NB4 (cell line): ENCODE results near the gene FXYD2.

ENCODE experiments used
- POLR2A ChIP-seq: IDR thresholded peaks from 2 replicates; pipeline ENCODE4 v1.6.1; 2011; ENCODE audit warnings: mild to moderate bottlenecking; ENCODE audit not compliant: insufficient read length; ENCODE audit errors: extremely low read depth
- TF ChIP-seq, protein P1 (sequence below): IDR thresholded peaks from one replicate; pipeline ENCODE4 v1.5.1; 2012; ENCODE audit warnings: low read depth, low read length

DNA sequence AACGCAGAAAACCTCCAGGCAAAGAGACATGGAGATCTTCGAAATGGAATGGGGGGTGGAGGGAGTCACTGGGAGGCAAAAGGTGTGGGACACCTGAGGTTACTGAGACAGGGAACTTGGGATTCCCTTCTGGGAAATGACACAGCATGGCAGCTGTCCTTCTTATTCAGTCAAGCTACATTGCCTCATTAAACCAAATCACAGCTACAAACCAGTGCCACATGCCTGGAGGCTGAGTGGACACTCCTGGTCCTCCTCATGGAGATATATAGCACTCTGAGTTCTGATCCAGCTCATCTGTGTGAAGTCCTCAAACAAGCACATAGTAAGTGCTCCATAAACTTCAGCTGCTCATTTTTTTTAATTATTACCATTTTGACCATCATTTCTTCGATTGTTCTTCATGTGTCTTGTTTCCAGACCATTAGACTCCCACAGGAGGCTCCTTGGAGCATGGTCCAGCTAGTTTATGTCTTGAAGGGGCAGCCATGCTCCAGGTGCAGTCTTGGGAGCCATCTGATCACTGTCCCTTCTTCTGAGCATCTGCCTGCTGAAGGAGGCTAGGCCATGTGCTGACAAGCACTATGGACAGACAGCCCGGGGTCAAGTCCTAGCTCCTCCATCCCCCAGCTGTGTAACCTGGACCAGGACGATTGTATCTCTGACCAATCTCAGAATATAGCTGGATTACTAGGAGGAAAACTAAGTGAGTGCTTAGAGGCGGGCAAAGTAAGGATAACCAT is 9.7 kb upstream of the FXYD2 start:
- TF ChIP-seq, protein P1, sequence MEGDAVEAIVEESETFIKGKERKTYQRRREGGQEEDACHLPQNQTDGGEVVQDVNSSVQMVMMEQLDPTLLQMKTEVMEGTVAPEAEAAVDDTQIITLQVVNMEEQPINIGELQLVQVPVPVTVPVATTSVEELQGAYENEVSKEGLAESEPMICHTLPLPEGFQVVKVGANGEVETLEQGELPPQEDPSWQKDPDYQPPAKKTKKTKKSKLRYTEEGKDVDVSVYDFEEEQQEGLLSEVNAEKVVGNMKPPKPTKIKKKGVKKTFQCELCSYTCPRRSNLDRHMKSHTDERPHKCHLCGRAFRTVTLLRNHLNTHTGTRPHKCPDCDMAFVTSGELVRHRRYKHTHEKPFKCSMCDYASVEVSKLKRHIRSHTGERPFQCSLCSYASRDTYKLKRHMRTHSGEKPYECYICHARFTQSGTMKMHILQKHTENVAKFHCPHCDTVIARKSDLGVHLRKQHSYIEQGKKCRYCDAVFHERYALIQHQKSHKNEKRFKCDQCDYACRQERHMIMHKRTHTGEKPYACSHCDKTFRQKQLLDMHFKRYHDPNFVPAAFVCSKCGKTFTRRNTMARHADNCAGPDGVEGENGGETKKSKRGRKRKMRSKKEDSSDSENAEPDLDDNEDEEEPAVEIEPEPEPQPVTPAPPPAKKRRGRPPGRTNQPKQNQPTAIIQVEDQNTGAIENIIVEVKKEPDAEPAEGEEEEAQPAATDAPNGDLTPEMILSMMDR: no peak
- no peak for TF ChIP-seq POLR2A
